Panc1 (cell line): Measurements from ENCODE around the gene KLHL8. TPM values are rescaled to one million over a fixed set of nuclear protein-coding genes. Genes with fewer than 3 reads are reported as not detected.
"Not testable (repeated sequence)": the region's sequence is repeated elsewhere in the genome, so short reads cannot be mapped to it uniquely, and the experiment has no call there.

Source experiments
- ATAC-seq: fragments of 200-7000 bp; cut with Tn5 transposase; 2 replicates; pipeline ENCODE4 v1.9.1; 2020; ENCODE audit warnings: mild to moderate bottlenecking, moderate library complexity
- BruUV-seq: library from RNA; stranded (reverse); fragments of 400-500 nt; replicated peaks from 2 replicates; lab custom pipeline; 2021; lab: Mats Ljungman, UMichigan
- CTCF ChIA-PET: fragments of 300-600 bp; sonication (Branson Sonifier 250); formaldehyde crosslinking; loops from one replicate; lab custom pipeline; 2022; ENCODE audit warnings: antibody characterized with exemption; lab: Charles Lee
- POLR2A ChIA-PET: fragments of 300-600 bp; sonication (Branson Sonifier 250); formaldehyde crosslinking; loops from one replicate; lab custom pipeline; 2022; ENCODE audit warnings: antibody characterized with exemption; lab: Charles Lee
- DNase-seq: peaks from one replicate; pipeline ENCODE4 v3.0.0-alpha.2; 2010; ENCODE audit warnings: low read depth, low spot score
- H3K27ac ChIP-seq: 2 replicates; pipeline ENCODE4 v1.5.1; 2011; ENCODE audit warnings: mild to moderate bottlenecking, low read length, inconsistent platforms
- H3K27me3 ChIP-seq: fragments of 200-500 bp; sonication (Bioruptor generic); 2 replicates; pipeline ENCODE4 v1.6.0; 2014; ENCODE audit warnings: low read length, inconsistent platforms; ENCODE audit not compliant: control insufficient read depth, insufficient read depth
- H3K36me3 ChIP-seq: fragments of 200-500 bp; sonication (Bioruptor generic); 2 replicates; pipeline ENCODE4 v1.5.1; 2014; ENCODE audit warnings: inconsistent platforms, mild to moderate bottlenecking, low read length, moderate library complexity; ENCODE audit not compliant: control insufficient read depth, insufficient read depth
- H3K4me1 ChIP-seq: 2 replicates; pipeline ENCODE4 v1.5.1; 2011; ENCODE audit warnings: inconsistent platforms, mild to moderate bottlenecking, low read length, moderate library complexity; ENCODE audit not compliant: control insufficient read depth, insufficient read depth
- H3K4me3 ChIP-seq, 2 experiments: 2 replicates each; pipeline ENCODE4 v1.5.1; 2011 to 2012; ENCODE audit warnings: low read depth in 2 of 2, low read length in 2 of 2, mild to moderate bottlenecking in 2 of 2, inconsistent platforms in 1 of 2, moderate library complexity in 1 of 2
- H3K9me3 ChIP-seq: fragments of 200-500 bp; sonication (Bioruptor generic); 2 replicates; pipeline ENCODE4 v1.5.1; 2014; ENCODE audit warnings: low read depth, mild to moderate bottlenecking, inconsistent platforms, low read length, moderate library complexity; ENCODE audit not compliant: control insufficient read depth, insufficient read depth
- POLR2AphosphoS5 ChIP-seq: IDR thresholded peaks from 2 replicates; pipeline ENCODE4 v1.6.1; 2012; ENCODE audit warnings: mild to moderate bottlenecking, low read depth, low read length, moderate library complexity
- SIN3A ChIP-seq: IDR thresholded peaks from 2 replicates; pipeline ENCODE4 v1.6.1; 2012; ENCODE audit warnings: low read depth, mild to moderate bottlenecking, low read length, moderate library complexity, borderline replicate concordance; ENCODE audit not compliant: insufficient read depth
- TCF7L2 ChIP-seq: IDR thresholded peaks from 2 replicates; pipeline ENCODE4 v1.6.1; 2011; ENCODE audit warnings: mild to moderate bottlenecking, low read depth, low read length, inconsistent platforms
- in situ Hi-C: cut with HindIII; loops from 2 replicates; pipeline ENCODE4 v1.10.0; 2016; ENCODE audit warnings: low sequenced_read_pairs, low pct_unique_long_range_greater_than_20kb
- intact Hi-C: fragments of 100-400 bp; cut with micrococcal nuclease; formaldehyde crosslinking; loops from one replicate; pipeline ENCODE4 v1.10.0; 2022; ENCODE audit not compliant: unreplicated experiment
- total RNA-seq: library from RNA; stranded (reverse); gene quantifications from one replicate; pipeline ENCODE4 v1.2.1, GENCODE V29; 2021; ENCODE audit not compliant: unreplicated experiment
- TF ChIP-seq, protein P1 (sequence below): fragments of 450-650 bp; IDR thresholded peaks from 2 replicates; pipeline ENCODE4 v1.5.1; 2017; ENCODE audit warnings: mild to moderate bottlenecking
- TF ChIP-seq, protein P2 (sequence below), 2 experiments: IDR thresholded peaks; 2 replicates each; pipeline ENCODE4 v1.6.1; 2011 to 2012; ENCODE audit warnings: low read depth in 2 of 2, control low read depth in 1 of 2, low read length in 1 of 2, mild to moderate bottlenecking in 1 of 2, moderate library complexity in 1 of 2; ENCODE audit not compliant: insufficient read depth in 1 of 2

The KLHL8 gene
- total RNA-seq, 1 experiment from 2014 or later: 9.0 TPM

DNA sequence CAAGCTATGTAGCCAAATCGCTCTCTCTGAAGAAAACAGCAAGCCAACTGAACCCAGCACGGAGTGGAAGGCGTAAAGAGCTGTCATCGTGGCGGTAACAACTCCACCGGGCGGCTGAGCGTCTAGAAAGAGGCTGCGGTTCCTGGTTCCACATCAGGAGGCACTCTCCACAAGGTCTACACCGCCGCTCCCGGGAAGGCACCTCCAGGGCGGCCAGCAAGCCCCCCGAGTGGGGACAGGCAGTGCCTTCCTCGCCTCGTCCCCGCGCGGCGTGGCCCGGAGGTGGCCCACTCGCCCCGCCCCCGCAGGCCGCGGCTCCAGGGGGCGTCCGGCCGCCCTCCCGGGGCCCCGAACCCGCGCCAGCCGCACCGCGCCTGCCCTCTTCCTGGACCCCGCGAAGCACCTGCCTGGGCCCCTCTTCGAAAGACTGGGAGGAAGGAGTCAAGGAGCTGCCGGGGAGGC lies 755 bp downstream of the KLHL8 start:
- 0 out of 2 replicates have a peak, but pooled peaks cover 4% of the 10 kb centered on the region for H3K4me1 ChIP-seq
- POLR2A ChIA-PET: no interaction called here

DNA sequence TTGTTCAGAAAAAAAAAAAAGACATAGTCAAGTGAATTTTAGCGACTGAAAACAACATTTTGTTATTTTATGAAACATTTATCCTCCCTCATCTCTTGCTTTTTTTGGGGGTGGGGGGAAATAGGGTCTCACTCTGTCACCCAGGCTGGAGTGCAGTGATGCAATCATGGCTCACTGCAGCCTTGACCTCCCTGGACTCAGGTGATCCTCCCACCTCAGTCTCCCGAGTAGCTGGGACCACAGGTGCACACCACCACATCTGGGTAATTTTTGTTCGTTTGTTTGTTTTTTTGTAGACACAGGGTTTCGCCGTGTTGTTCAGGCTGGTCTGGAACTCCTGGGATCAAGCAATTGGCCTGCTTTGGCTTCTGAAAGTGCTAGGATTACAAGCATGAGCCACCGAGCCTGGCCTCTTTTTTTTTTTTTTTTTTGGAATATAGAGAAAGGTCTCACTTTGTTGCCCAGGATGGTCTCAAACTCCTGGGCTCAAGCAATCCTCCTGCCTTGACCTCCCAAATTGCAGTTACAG lies 3.1 kb downstream of the KLHL8 start:
- CTCF ChIA-PET, H3K27me3 ChIP-seq, H3K4me1 ChIP-seq, BruUV-seq, H3K9me3 ChIP-seq, H3K27ac ChIP-seq, DNase-seq, POLR2A ChIA-PET, H3K4me3 ChIP-seq, H3K36me3 ChIP-seq, in situ Hi-C loops, ATAC-seq, intact Hi-C loops: not testable (repeated sequence)

More for the DNA sequence above, 755 bp downstream of the KLHL8 start:
- ATAC-seq (peak; percentile 39), DNase-seq (no peak)
- no peak for TF ChIP-seq TCF7L2
- TF ChIP-seq, protein P1, sequence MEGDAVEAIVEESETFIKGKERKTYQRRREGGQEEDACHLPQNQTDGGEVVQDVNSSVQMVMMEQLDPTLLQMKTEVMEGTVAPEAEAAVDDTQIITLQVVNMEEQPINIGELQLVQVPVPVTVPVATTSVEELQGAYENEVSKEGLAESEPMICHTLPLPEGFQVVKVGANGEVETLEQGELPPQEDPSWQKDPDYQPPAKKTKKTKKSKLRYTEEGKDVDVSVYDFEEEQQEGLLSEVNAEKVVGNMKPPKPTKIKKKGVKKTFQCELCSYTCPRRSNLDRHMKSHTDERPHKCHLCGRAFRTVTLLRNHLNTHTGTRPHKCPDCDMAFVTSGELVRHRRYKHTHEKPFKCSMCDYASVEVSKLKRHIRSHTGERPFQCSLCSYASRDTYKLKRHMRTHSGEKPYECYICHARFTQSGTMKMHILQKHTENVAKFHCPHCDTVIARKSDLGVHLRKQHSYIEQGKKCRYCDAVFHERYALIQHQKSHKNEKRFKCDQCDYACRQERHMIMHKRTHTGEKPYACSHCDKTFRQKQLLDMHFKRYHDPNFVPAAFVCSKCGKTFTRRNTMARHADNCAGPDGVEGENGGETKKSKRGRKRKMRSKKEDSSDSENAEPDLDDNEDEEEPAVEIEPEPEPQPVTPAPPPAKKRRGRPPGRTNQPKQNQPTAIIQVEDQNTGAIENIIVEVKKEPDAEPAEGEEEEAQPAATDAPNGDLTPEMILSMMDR: peak; percentile 60
- Histone ChIP-seq H3K27me3 (no peaks in the 10 kb centered on the region), H3K4me3 (peak overlapping the region; percentile 85 to 86), H3K36me3 (peaks cover 4% of the 10 kb centered on the region; the same call in 1 of the 2 replicates), H3K9me3 (no peaks in the 10 kb centered on the region), H3K27ac (peak overlapping the region; percentile 84)
- in situ Hi-C loops (no loop called here), intact Hi-C loops (no loop called here)
- no TSS peak for BruUV-seq
- CTCF ChIA-PET: no interaction called here

DNA sequence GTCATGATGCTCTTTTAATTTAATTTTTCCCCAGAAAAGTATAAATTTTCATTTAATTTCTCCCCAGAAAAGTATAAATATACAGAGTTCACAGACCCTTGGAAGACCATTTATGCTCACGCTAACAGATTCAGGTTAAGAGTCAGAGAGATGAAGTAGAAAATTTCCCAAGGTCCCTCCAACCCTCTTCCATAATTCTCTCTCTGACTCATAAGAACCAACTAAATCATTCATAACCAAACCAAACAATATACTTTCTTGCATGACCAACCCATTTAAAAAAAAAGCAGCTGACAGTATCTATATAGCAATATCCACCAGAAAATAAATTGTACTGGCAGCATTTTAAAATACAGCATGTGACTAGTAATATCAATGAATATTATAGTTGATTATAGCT lies 3.9 kb downstream of the KLHL8 start:
- no peak overlapping the region for H3K4me3 ChIP-seq
- H3K36me3 ChIP-seq: peaks cover 4% of the 10 kb centered on the region; the same call in 1 of the 2 replicates
- no peak for ATAC-seq
- TF ChIP-seq SIN3A (no peak), POLR2AphosphoS5 (no peak), TCF7L2 (no peak)
- TF ChIP-seq, protein P1: no peak
- TF ChIP-seq, protein P2, sequence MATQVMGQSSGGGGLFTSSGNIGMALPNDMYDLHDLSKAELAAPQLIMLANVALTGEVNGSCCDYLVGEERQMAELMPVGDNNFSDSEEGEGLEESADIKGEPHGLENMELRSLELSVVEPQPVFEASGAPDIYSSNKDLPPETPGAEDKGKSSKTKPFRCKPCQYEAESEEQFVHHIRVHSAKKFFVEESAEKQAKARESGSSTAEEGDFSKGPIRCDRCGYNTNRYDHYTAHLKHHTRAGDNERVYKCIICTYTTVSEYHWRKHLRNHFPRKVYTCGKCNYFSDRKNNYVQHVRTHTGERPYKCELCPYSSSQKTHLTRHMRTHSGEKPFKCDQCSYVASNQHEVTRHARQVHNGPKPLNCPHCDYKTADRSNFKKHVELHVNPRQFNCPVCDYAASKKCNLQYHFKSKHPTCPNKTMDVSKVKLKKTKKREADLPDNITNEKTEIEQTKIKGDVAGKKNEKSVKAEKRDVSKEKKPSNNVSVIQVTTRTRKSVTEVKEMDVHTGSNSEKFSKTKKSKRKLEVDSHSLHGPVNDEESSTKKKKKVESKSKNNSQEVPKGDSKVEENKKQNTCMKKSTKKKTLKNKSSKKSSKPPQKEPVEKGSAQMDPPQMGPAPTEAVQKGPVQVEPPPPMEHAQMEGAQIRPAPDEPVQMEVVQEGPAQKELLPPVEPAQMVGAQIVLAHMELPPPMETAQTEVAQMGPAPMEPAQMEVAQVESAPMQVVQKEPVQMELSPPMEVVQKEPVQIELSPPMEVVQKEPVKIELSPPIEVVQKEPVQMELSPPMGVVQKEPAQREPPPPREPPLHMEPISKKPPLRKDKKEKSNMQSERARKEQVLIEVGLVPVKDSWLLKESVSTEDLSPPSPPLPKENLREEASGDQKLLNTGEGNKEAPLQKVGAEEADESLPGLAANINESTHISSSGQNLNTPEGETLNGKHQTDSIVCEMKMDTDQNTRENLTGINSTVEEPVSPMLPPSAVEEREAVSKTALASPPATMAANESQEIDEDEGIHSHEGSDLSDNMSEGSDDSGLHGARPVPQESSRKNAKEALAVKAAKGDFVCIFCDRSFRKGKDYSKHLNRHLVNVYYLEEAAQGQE (IDR thresholded peaks at IDR 0.05; ENCODE audit: insufficient read depth in 1 of 2, low read depth in 2 of 2, low read length in 1 of 2): no peak
- BruUV-seq: no TSS peak
- H3K27me3 ChIP-seq: no peaks in the 10 kb centered on the region
- H3K9me3 ChIP-seq: no peaks in the 10 kb centered on the region
- H3K27ac ChIP-seq: no peak overlapping the region
- intact Hi-C loops (no loop called here), in situ Hi-C loops (no loop called here)
- ChIA-PET CTCF (no interaction called here), POLR2A (interaction anchor here (0.6 kb wide), 1 partner anchor 282 kb away, joined by 4 read pairs; no protein-coding TSS in a partner anchor)
- H3K4me1 ChIP-seq: peaks cover 4% of the 10 kb centered on the region; the same call in 1 of the 2 replicates
- DNase-seq: no peak
